ENCODE data around the gene GMPPA. TPM values are rescaled to one million over a fixed set of nuclear protein-coding genes. Genes with fewer than 3 reads are reported as not detected.

The GMPPA gene
- total and polyA plus RNA-seq, 10 donors, result 21.2 to 45.5 (median 29.8) TPM

- Histone ChIP-seq H3K4me3 (peak overlapping the region; percentile 71 to 94 (median 80)), H3K9me3 (no peaks in the 10 kb centered on the region), H3K4me1 (peaks cover 19 to 49% (median 32%) of the 10 kb centered on the region in 6 donors), H3K36me3 (peaks cover 0 to 31% (median 15%) of the 10 kb centered on the region in 6 donors), H3K27ac (peak overlapping the region; percentile 79 to 96 (median 93)), H3K27me3 (replicated peaks in 1 of 7) (peaks cover 8 to 42% (median 38%) of the 10 kb centered on the region in 7 donors)
- intact Hi-C loops (cut with DNase I; ENCODE audit: low total_unique reads), result no loop called here
- TF ChIP-seq POLR2A (IDR thresholded peaks at IDR 0.05) (no peak), POLR2AphosphoS5 (IDR thresholded peaks at IDR 0.05) (no peak)
- TF ChIP-seq, protein P1, sequence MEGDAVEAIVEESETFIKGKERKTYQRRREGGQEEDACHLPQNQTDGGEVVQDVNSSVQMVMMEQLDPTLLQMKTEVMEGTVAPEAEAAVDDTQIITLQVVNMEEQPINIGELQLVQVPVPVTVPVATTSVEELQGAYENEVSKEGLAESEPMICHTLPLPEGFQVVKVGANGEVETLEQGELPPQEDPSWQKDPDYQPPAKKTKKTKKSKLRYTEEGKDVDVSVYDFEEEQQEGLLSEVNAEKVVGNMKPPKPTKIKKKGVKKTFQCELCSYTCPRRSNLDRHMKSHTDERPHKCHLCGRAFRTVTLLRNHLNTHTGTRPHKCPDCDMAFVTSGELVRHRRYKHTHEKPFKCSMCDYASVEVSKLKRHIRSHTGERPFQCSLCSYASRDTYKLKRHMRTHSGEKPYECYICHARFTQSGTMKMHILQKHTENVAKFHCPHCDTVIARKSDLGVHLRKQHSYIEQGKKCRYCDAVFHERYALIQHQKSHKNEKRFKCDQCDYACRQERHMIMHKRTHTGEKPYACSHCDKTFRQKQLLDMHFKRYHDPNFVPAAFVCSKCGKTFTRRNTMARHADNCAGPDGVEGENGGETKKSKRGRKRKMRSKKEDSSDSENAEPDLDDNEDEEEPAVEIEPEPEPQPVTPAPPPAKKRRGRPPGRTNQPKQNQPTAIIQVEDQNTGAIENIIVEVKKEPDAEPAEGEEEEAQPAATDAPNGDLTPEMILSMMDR (IDR thresholded peaks at IDR 0.05 in 8 of 11, conservative IDR thresholded peaks at IDR 0.05 in 3 of 11), result no peak
- 0 to 3% (median 0%) methylated on average over 3 of the region's 3 CpGs for WGBS, 5 donors
- no peak for DNase-seq
These were observed 292 bp downstream of the GMPPA start for GRCh38 chr2:219499058-219499307.

DNA sequence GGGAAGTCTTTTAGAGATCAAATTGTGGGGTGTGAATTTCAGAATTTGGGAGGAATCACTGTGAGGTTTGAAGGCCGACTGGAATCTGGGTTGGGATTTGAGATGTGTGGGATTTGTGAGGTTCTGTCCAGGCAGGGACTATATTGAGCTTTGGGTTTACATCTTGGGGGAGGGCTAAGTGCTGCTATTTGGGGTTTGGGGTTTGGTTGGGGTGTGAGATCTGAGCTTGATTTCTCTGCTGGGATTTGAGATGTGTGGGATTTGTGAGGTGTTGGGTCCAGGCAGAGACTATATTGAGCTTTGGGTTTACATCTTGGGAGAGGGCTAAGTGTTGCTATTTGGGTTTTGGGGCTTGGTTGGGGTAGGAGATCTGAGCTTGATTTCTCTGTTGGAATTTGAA, 864 bp downstream of the GMPPA start:
- peaks cover 19 to 49% (median 32%) of the 10 kb centered on the region in 6 donors for H3K4me1 ChIP-seq
- H3K36me3 ChIP-seq, result peaks cover 0 to 37% (median 21%) of the 10 kb centered on the region in 6 donors
- no peaks in the 10 kb centered on the region for H3K9me3 ChIP-seq
- peaks cover 8 to 37% (median 33%) of the 10 kb centered on the region in 7 donors for H3K27me3 ChIP-seq (replicated peaks in 1 of 7)
- 70 to 86% (median 85%) methylated on average over 1 of the region's 1 CpG for WGBS, 5 donors
- H3K27ac ChIP-seq, result peak overlapping the region in 1 of 8 donors; percentile 94
- peak overlapping the region in 6 of 8 donors; percentile 76 to 94 (median 81) for H3K4me3 ChIP-seq
- TF ChIP-seq POLR2AphosphoS5 (IDR thresholded peaks at IDR 0.05) (no peak), POLR2A (IDR thresholded peaks at IDR 0.05) (no peak)
- TF ChIP-seq, protein P1 (IDR thresholded peaks at IDR 0.05 in 8 of 11, conservative IDR thresholded peaks at IDR 0.05 in 3 of 11), result no peak
- DNase-seq, result no peak
- intact Hi-C loops (cut with DNase I; ENCODE audit: low total_unique reads), result no loop called here

DNA sequence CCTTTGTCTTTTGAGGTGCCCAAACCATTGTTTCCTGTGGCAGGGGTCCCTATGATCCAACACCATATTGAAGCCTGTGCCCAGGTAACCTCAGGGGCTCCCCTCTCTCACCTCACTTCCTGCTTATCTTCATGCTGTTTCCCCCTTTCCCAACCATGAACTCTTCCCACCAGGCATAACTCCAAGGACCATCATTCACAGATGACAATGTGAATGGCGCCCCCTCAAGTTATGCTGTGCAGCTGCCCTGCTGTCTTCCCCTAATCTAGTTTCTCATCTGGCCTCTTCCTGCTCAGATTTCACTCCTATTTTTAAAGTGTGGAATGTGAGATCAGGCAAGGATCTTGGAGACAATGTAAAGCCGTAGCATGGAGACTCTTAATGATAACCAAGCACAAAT, 1.4 kb downstream of the GMPPA start:
- intact Hi-C loops (cut with DNase I; ENCODE audit: low total_unique reads), result no loop called here
- Histone ChIP-seq H3K36me3 (peaks cover 0 to 43% (median 27%) of the 10 kb centered on the region in 6 donors), H3K4me1 (peaks cover 19 to 48% (median 32%) of the 10 kb centered on the region in 6 donors), H3K4me3 (peak overlapping the region in 2 of 8 donors; percentile 78 to 94), H3K9me3 (no peaks in the 10 kb centered on the region), H3K27ac (no peak overlapping the region), H3K27me3 (replicated peaks in 1 of 7) (peaks cover 8 to 31% (median 27%) of the 10 kb centered on the region in 7 donors)
- TF ChIP-seq POLR2AphosphoS5 (IDR thresholded peaks at IDR 0.05) (no peak), POLR2A (IDR thresholded peaks at IDR 0.05) (no peak)
- TF ChIP-seq, protein P1 (IDR thresholded peaks at IDR 0.05 in 8 of 11, conservative IDR thresholded peaks at IDR 0.05 in 3 of 11), result no peak
- DNase-seq, result no peak
- WGBS, 5 donors, result 82 to 95% (median 93%) methylated on average over 2 of the region's 2 CpGs

GRCh38 chr2:219501849-219502248, 3.2 kb downstream of the GMPPA start:
- Histone ChIP-seq H3K4me1 (peaks cover 15 to 33% (median 27%) of the 10 kb centered on the region in 6 donors), H3K27ac (no peak overlapping the region), H3K4me3 (no peak overlapping the region), H3K27me3 (replicated peaks in 1 of 7) (peaks cover 0 to 14% (median 10%) of the 10 kb centered on the region in 7 donors), H3K9me3 (no peaks in the 10 kb centered on the region), H3K36me3 (peaks cover 0 to 60% (median 44%) of the 10 kb centered on the region in 6 donors)
- DNase-seq, result no peak
- intact Hi-C loops (cut with DNase I; ENCODE audit: low total_unique reads), result no loop called here
- TF ChIP-seq POLR2A (IDR thresholded peaks at IDR 0.05), result no peak
- no peak for TF ChIP-seq POLR2AphosphoS5 (IDR thresholded peaks at IDR 0.05)
- TF ChIP-seq, protein P1 (IDR thresholded peaks at IDR 0.05 in 8 of 11, conservative IDR thresholded peaks at IDR 0.05 in 3 of 11), result no peak
- 92 to 97% (median 96%) methylated on average over 13 to 14 of the region's 14 CpGs for WGBS, 5 donors

Data from spleen (tissue), 11 donors.